Measurements from ENCODE around the gene JOSD2.

Gene JOSD2

DNA sequence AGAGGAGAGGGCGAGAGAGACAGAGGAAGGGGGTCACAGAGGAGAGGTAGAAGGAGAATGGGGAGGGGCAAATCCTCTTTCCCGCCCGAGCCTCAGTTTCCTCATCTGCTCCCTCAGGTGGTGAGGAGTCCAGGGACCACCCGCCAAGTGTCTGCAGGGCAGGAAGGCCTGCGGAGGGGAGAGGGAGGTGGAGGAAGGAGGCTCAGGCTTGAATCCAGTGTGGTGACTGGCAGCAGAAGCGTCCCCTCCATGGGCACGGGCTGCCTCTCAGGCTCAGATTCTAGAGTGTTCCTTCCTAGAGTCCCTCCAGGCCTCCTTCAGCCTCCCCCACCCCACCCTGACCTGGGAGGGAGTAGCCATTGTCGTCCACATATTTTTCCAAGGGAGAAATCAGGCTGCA, 17.8 kb downstream of the JOSD2 start:
- no peak for DNase-seq

DNA sequence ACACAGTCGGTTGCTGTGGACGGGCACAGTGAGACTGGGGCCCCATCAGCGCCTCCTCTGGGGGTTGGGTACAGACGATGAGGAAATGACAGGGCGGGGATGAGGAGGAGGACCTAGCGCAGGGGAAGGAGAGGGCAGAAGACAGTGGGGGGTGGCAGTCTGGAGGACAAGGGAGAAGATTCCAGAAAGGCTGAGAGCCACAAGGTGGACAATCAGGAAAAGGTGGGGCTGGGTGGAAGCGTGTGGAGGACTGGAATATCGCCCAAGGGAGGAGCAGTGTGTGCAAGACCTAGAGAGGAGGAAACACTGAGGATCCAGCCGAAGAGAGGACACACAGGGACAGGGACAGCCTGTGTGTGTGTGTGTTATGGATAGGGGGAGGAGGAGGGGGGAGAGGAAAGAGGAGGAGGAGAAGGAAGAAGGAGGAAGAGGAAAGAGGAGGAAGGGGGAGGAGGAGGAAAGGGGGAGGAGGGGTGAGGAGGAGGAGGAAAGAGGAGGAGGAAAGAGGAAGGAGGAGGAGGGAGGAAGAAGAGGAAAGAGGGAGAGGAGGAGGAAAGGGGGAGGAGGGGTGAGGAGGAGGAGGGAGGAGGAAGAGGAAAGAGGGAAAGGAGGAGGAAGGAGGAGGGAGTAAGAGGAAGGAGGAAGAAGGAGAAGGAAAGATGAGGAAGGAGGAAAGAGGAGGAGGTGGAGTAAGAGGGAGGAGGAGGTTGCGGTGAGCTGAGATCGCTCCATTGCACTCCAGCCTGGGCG, 18.5 kb downstream of the JOSD2 start:
- DNase-seq, result peak; percentile 54

DNA sequence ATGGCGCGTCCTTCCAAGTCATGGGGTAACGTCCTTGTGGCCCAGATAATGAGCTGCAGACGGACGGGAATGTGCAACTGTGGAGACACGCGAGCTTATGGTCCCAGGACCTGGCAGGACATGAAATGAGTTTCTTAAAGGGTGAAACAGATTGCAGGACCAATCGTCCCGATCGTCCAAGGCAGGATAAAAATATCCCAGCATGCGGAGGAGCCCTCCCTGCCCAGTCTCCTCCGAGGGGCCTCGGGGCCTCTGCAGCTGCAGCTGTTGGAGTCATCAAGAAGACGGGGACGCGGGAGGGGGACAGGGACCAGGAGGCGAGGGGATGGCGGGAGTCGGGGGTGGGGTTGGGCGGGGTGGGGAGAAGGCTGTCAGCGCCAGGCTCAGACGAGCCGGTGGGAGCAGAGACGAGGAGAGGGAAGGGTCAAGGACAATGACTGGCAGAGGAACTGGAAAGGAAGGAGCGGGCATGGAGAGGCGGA, 20.0 kb downstream of the JOSD2 start:
- DNase-seq, result no peak

DNA sequence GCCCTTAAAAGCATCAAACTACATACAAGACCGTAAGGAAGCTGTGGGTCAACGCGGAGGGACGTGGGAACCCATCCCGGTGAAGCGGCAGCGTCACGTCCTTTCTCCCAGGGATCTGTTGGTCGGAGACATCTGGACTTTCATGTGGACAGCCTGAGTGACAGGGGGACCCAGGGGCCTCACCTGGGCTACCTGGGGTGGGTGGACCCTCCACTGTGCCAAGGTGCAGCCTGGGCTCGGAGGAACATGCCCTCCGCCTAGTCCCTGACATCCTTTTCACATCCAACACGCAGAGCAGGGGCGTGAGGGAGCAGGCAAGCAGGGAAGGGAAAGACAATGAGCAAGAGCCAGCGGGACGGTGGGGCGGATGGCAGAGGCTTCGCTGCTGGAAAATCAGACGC, 20.6 kb downstream of the JOSD2 start:
- no peak for DNase-seq

- no peak for DNase-seq
These were observed 21.5 kb downstream of the JOSD2 start for GRCh38 chr19:50489461-50490011.

- no peak for DNase-seq
These were observed 22.4 kb downstream of the JOSD2 start for GRCh38 chr19:50488389-50489194.

DNA sequence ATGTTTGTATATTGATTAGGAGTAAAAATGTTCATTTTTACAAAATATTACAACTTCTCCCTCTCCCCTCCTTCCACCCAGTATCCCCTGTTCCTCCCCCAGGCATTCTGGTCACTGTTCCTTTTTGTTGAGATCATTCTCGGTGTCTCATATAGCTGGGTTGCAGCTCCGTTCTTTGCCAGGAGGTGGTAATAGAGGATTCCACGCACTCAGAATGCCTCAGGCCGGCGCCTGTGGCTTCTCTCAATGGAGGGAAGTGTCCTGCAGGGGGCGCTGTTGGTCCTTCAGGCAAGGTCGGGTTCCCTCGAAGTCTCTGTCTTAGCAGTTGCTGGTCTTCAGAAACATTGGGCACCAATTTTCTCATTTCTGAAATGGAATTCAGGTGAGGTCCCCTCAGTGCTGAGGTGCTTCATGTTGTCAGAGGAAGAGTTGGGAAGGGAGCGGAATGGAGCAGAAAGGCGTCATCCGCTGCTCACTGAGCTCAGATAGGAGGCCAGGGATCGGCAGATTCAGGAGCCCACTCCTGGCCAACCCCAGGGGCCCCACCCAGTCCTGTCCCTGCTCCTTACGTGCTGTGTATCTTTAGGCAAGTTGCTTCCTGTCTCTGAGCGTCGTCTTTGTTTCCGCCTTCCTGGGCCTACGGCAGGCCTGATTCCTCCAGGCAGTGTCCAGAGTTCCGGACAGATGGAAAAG, 24.0 kb downstream of the JOSD2 start:
- peak; percentile 64 for DNase-seq

DNA sequence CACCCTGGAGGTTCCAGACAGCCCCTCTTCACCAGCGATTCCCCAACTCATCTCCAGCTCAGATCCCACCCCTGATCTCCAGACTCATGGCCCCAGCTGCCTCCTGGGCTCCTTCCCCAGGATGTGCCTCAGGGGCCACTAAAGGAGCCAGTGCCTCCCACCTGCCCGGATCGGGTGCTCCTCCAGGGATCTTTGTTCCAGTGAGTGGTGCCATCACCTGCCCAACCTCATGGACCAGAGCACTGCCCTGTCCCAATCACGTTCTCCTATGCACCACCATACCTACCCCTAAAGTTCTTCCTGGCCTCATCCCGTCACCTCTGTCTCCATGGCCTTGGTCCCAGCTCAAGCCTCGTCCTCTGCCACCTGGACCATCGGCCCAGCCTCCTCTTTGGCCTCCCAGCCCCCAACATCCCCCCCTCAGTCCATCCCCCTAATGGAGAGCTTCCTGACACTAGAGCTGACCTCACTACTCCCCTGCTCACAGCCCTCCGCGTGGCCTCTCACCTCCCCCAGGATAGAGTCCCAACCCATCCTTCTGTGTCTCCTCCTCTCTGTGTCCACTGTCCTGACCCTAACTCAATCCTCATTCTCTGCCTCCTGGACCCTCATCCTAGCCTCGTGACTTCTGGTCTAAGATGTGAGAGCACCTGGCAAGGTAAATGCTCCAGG, 25.6 kb downstream of the JOSD2 start:
- DNase-seq, result no peak

DNA sequence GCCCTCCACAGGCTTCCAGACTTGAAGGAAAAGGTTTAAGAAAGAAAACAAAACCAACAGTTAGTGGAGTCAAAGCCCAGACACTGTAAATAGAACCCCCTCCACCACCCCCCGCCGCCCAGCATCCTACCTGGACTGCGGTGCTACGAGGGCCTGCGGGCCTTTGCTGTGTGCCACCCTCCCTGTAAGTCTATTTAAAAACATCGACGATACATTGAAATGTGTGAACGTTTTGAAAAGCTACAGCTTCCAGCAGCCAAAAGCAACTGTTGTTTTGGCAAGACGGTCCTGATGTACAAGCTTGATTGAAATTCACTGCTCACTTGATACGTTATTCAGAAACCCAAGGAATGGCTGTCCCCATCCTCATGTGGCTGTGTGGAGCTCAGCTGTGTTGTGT, 28.1 kb downstream of the JOSD2 start:
- DNase-seq, result no peak

DNA sequence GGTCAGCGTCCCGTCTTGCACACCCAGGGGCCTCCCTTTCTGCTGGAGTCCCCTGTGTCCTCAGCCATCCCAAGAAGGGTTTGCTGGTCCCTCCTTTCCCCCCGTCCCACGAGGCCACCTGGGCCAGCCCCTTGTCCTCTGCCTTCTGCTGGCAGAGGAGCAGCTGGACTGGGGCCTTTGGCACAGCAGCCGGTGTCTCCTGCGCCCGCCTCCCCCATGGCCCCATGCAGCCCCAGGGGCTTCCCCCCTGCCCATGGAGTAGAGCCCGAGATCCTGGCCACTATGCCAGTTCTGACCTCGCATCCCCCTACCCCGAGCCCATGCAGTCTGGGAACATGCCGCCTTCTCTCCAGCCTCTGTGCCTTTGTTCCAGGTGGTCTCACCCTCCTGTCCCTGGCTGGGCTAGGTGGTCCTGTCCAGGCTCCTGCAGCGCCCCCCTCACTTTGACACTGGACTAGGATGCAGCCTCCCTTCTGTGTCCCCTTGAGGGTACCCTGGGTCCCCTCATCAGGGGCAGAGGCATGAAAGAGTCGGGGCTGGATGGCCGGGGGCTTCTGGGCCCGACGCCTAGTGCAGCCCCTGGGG, 28.6 kb downstream of the JOSD2 start:
- no peak for DNase-seq

DNA sequence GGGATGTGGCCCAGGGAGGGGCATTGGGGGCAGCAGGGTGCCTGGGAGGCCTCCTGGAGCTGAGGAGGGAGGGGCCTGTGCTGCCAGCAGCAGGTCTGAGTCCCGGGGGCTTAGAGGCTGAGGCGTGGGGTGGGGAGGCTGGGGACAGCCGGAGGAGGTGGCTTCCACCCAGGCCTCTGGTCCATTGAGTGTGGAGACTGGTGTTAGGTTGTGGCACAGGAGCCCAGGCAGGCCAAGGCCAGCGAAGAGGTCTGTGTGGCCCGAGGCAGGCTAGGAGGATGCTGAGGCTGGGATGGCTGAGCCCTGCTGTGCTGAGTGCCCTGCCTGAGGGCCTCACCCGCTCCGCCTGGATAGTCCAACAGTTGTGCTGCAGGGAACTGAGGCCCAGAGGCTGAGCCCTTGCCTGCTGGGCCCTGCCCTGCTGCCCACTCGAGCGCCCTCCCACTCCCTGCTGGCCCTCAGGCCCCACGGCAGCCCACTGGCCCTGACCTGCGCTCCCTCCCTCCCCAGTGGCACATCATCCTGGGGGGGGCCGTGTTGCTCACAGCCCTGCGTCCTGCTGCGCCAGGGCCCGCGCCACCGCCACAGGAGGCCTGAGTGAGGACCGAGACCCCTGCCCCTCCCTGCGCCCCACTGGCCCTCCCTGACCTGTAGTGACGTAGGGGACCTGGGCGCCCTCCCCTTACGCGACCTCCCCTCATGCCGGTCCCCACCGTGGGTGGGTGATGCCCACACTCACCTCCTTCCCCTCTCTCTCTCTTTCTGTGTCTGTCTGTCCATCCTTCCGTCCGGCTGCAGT, 29.4 kb downstream of the JOSD2 start:
- no peak for DNase-seq

DNA sequence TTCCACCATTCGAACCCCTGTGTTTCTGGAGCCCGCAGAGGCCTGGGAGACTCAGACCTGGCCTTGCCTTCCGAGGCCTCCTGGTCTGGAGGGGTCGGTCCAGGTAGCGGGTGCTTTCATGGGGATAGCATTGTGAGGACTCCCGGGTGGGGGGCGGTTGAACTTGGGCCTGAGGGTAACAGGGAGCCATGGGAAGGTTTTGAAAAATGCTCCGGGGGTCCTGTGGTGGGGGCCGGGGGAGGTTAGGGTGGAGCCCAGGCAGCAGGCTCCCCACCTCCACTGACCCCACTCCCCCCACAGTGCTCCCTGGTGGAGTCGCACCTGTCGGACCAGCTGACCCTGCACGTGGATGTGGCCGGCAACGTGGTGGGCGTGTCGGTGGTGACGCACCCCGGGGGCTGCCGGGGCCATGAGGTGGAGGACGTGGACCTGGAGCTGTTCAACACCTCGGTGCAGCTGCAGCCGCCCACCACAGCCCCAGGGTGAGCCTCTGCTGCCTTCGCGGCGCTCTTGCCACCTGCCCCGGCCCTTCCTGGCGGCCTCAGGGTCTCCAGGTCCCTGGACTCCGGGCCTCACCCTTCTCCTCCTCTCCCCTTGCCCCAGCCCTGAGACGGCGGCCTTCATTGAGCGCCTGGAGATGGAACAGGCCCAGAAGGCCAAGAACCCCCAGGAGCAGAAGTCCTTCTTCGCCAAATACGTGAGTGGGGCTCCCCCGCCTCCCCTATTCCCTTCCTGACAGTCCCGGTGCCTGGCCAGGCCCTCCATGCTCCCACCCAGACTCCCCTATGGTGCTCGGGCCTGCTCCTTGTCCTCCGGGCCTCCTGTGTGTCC, 30.5 kb downstream of the JOSD2 start:
- no peak for DNase-seq

- no peak for DNase-seq
These were observed 31.2 kb downstream of the JOSD2 start for GRCh38 chr19:50479761-50480251.

GRCh38 chr19:50478901-50479715, 31.9 kb downstream of the JOSD2 start:
- no peak for DNase-seq

GRCh38 chr19:50477751-50478515, 33.1 kb downstream of the JOSD2 start:
- DNase-seq, result no peak

GRCh38 chr19:50476907-50477238, 34.1 kb downstream of the JOSD2 start:
- DNase-seq, result no peak

DNA sequence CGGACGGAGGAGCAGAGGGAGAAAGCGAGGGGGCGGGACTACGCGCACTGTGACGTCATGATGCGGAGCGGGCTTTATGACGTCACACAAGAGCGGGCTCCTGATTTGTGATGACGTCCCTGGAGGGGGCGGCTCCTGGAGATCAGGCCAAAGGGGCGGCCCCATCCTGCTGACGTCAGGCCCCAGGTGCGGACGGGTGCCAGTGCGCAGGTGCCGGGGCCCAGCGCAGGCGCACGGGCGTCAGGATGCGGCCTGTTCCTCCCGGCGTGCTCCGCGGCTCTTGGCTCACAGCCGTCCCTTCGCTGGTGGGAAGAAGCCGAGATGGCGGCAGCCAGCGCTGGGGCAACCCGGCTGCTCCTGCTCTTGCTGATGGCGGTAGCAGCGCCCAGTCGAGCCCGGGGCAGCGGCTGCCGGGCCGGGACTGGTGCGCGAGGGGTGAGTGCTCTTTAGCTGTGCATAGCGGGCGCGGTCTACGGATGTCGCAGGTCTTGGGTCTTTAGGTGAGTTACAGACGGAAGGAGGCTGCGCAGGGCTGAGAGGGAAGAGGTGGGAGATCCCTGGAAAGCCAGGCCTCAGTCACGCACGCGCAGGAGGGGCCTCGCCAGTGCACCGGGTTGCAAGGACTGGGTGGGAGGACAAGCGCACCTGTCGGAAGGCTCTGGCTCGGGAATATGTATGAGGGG, 34.6 kb downstream of the JOSD2 start, which contains the start of the genes EMC10 and GARIN5A:
EMC10 (plus strand) TSS at position 284 of the 683 bp plus-strand sequence; CDS start at position 322, 38 bp downstream.
GARIN5A (minus strand) TSS at position 625 of the 683 bp plus-strand sequence; CDS start at position 165, 460 bp downstream.
- DNase-seq, result peak; percentile 95

GRCh38 chr19:50475736-50476223, 35.2 kb downstream of the JOSD2 start:
- no peak for DNase-seq

Measured in activated naive CD4-positive, alpha-beta T cell treated with anti-CD3 and anti-CD28 coated beads, Interleukin-2, amount 50 U/mL, for 16 hours (primary cell).